Measurements from ENCODE around the gene NOP53. TPM values are rescaled to one million over a fixed set of nuclear protein-coding genes. Genes with fewer than 3 reads are reported as not detected.

The NOP53 gene
- total and polyA plus RNA-seq, 3 donors from 2014 or later: 166 to 325 (median 309) TPM

DNA sequence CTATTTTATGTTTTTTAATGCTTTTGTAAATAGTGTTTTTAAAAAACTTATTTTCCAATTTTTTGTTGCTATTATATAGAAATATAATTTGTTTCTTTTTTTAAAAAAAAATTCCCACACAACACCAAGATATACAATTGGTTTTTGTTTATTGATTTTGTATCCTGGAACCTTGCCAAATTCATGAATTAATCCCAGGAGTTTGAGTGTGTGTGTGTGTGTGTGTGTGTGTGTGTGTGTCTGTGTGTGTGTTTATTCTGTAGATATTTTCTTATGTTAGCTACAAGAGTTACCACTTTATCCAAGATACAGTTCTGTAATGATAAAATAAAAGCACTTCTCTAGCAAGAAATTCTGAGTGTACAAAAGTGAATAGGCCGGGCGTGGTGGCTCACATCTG is 51.4 kb downstream of the NOP53 start:
- no peak overlapping the region for H3K27ac ChIP-seq
- TF ChIP-seq, protein P1, sequence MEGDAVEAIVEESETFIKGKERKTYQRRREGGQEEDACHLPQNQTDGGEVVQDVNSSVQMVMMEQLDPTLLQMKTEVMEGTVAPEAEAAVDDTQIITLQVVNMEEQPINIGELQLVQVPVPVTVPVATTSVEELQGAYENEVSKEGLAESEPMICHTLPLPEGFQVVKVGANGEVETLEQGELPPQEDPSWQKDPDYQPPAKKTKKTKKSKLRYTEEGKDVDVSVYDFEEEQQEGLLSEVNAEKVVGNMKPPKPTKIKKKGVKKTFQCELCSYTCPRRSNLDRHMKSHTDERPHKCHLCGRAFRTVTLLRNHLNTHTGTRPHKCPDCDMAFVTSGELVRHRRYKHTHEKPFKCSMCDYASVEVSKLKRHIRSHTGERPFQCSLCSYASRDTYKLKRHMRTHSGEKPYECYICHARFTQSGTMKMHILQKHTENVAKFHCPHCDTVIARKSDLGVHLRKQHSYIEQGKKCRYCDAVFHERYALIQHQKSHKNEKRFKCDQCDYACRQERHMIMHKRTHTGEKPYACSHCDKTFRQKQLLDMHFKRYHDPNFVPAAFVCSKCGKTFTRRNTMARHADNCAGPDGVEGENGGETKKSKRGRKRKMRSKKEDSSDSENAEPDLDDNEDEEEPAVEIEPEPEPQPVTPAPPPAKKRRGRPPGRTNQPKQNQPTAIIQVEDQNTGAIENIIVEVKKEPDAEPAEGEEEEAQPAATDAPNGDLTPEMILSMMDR (IDR thresholded peaks at IDR 0.05): no peak
- TF ChIP-seq POLR2A (IDR thresholded peaks at IDR 0.05): no peak
- H3K27me3 ChIP-seq: no peaks in the 10 kb centered on the region
- intact Hi-C loops (cut with DNase I; ENCODE audit: low total_unique reads): no loop called here
- H3K4me1 ChIP-seq: no peaks in the 10 kb centered on the region
- no peaks in the 10 kb centered on the region for H3K36me3 ChIP-seq (ENCODE audit: low read depth, missing control alignments)
- 77 to 87% methylated on average over 2 of the region's 2 CpGs for whole genome bisulfite sequencing, 2 donors
- H3K4me3 ChIP-seq: no peak overlapping the region
- DNase-seq: no peak
- no peaks in the 10 kb centered on the region for H3K9me3 ChIP-seq

DNA sequence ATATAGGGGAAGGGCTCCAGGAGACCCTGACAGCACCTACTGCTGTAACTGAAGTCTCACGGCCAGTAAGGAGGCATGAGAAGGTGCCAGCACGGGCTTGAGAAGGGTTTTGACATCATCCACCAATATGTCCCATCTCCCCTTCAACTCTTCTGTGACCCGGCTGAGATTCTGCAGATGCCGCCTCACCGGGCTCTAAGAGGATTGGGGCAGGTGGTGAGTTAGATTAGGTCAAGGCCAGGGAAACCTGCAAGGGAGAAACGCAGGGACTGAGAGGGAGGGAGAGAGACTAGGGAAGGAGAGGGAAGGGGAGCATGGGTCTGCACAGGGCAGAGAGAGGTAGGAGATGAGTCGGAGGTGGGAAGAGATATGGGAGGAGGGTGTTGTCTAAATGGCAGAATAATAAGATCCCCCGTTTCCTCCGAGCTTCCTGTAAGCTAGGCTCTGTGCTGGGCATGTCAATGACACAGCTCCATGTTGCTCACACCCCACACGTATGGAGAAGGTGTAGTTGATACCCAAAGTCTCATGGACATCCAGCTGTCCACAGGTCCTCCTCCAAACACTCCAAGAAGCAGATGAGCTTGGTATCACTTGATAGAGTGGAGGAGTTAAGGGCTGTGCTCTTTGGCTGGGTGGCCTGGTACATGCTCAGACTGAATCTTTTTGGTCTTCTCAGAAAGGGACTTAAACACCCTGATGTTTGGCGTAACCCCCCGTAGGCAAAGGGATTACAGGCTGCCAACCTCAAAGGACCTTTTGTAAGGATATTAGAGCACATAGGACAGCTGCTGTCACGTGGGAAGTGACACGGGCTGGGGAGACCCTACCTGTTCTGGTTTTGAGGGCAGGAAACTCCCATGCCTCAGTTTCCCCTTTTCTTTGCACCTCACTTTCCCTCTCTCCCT is 52.9 kb downstream of the NOP53 start:
- H3K4me3 ChIP-seq: no peak overlapping the region
- no peaks in the 10 kb centered on the region for H3K27me3 ChIP-seq
- intact Hi-C loops (cut with DNase I; ENCODE audit: low total_unique reads): no loop called here
- no peak for DNase-seq
- no peaks in the 10 kb centered on the region for H3K36me3 ChIP-seq (ENCODE audit: low read depth, missing control alignments)
- H3K9me3 ChIP-seq: no peaks in the 10 kb centered on the region
- TF ChIP-seq POLR2A (IDR thresholded peaks at IDR 0.05): no peak
- TF ChIP-seq, protein P1 (IDR thresholded peaks at IDR 0.05): no peak
- 58 to 67% methylated on average over 14 of the region's 14 CpGs for WGBS, 2 donors
- H3K4me1 ChIP-seq: no peaks in the 10 kb centered on the region
- H3K27ac ChIP-seq: no peak overlapping the region

DNA sequence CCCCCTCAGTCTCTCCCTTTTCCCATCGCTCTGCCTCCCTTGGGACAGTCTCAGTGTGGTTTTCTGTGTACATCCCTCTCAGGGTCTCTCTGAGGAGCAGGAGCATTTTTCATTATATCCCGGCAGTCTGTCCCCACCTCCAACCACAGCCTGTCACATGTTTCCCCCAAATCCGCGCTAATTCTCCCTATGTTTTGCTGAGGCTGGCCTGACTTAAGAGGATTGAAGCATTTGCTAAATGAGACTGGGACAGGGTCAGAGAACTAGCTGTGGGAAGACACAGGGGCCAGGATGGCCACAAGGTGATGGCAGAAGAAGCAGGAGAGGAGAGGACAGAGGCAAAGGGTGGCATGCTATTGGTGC is 53.5 kb downstream of the NOP53 start:
- no peak for DNase-seq
- Histone ChIP-seq H3K4me3 (no peak overlapping the region), H3K36me3 (ENCODE audit: low read depth, missing control alignments) (no peaks in the 10 kb centered on the region), H3K9me3 (no peaks in the 10 kb centered on the region), H3K27ac (no peak overlapping the region), H3K27me3 (no peaks in the 10 kb centered on the region), H3K4me1 (no peaks in the 10 kb centered on the region)
- 84 to 98% methylated on average over 4 of the region's 4 CpGs for WGBS, 2 donors
- intact Hi-C loops (cut with DNase I; ENCODE audit: low total_unique reads): no loop called here
- TF ChIP-seq, protein P1 (IDR thresholded peaks at IDR 0.05): no peak
- no peak for TF ChIP-seq POLR2A (IDR thresholded peaks at IDR 0.05)

DNA sequence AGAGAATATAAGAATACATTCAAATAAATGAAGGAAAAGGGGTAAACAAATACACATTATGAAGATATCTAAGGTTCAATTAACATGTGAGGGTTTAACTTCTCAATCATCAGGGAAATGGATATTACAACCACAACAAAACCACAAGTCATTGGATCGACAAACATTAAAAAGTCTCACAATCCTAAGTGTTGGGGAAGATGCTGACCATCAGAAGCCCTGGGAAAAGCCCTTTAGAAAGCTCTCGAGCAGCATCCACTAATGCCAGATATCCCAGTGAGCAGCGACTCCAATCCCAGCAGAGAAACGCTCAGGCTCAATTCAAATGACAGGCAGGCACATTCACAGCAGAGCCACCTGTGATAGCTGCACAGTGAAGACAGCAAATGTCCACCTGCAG is 55.9 kb downstream of the NOP53 start:
- no peak overlapping the region for H3K27ac ChIP-seq
- DNase-seq: no peak
- H3K9me3 ChIP-seq: no peaks in the 10 kb centered on the region
- H3K27me3 ChIP-seq: no peaks in the 10 kb centered on the region
- H3K4me3 ChIP-seq: no peak overlapping the region
- intact Hi-C loops (cut with DNase I; ENCODE audit: low total_unique reads): no loop called here
- H3K4me1 ChIP-seq: no peaks in the 10 kb centered on the region
- TF ChIP-seq POLR2A (IDR thresholded peaks at IDR 0.05): no peak
- TF ChIP-seq, protein P1 (IDR thresholded peaks at IDR 0.05): no peak
- 93 to 95% methylated on average over 4 of the region's 4 CpGs for WGBS, 2 donors
- H3K36me3 ChIP-seq (ENCODE audit: low read depth, missing control alignments): no peaks in the 10 kb centered on the region
